Fibroblast of lung (primary cell): Measurements from ENCODE around the gene P2RY8.

Source experiments
- EZH2 ChIP-seq: IDR thresholded peaks from 2 replicates; pipeline ENCODE4 v1.5.1; 2012; ENCODE audit warnings: low read length, control low read depth, mild to moderate bottlenecking; ENCODE audit errors: missing control alignments
- TF ChIP-seq, protein P1 (sequence below), 2 donors: IDR thresholded peaks in 1 of 2; conservative IDR thresholded peaks in 1 of 2; 1 replicate in 1 of 2; 2 replicates in 1 of 2; pipeline ENCODE4 v1.5.1; 2011 to 2012; ENCODE audit warnings: low read length in 2 of 2, control low read depth in 1 of 2, inconsistent platforms in 1 of 2, low read depth in 1 of 2, mild to moderate bottlenecking in 1 of 2

DNA sequence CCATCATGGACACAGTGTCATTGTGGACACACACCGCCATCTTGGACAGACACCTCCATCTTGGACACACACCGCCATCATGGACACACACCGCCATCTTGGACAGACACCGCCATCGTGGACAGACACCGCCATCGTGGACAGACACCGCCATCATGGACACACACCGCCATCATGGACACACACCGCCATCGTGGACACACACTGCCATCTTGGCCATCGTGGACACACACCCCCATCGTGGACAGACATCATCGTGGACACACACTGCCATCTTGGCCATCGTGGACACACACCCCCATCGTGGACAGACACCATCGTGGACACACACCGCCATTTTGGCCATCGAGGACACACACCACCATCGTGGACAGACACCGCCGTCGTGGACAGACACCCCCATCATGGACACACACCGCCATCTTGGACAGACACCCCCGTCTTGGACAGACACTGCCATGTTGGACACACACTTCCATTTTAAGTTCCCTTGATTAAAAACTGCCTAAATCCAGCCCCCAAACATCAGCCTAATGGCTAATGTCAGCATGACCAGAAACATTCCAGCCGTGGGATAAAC, 93.4 kb downstream of the P2RY8 start:
- TF ChIP-seq, protein P1, sequence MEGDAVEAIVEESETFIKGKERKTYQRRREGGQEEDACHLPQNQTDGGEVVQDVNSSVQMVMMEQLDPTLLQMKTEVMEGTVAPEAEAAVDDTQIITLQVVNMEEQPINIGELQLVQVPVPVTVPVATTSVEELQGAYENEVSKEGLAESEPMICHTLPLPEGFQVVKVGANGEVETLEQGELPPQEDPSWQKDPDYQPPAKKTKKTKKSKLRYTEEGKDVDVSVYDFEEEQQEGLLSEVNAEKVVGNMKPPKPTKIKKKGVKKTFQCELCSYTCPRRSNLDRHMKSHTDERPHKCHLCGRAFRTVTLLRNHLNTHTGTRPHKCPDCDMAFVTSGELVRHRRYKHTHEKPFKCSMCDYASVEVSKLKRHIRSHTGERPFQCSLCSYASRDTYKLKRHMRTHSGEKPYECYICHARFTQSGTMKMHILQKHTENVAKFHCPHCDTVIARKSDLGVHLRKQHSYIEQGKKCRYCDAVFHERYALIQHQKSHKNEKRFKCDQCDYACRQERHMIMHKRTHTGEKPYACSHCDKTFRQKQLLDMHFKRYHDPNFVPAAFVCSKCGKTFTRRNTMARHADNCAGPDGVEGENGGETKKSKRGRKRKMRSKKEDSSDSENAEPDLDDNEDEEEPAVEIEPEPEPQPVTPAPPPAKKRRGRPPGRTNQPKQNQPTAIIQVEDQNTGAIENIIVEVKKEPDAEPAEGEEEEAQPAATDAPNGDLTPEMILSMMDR (conservative IDR thresholded peaks at IDR 0.05 in 1 of 2, IDR thresholded peaks at IDR 0.05 in 1 of 2; ENCODE audit: low read depth in 1 of 2, low read length in 2 of 2) = no peak
- no peak for TF ChIP-seq EZH2
